ENCODE results near the gene SPG7. TPM values are rescaled to one million over a fixed set of nuclear protein-coding genes. Genes with fewer than 3 reads are reported as not detected.

Gene SPG7
- total and polyA plus RNA-seq, 9 of the 15 experiments (the other 6 are each of a cell fraction or from before 2014, with no cell fraction given), result 5.8 to 89.1 (median 49.4) TPM

- TF ChIP-seq KDM5B (IDR thresholded peaks at IDR 0.05; ENCODE audit: insufficient replicate concordance, low read depth, low read length), result peak; percentile 58
- no peak for TF ChIP-seq SIX5 (IDR thresholded peaks at IDR 0.05; ENCODE audit: borderline replicate concordance in 1 of 2, insufficient read depth in 1 of 2, low read depth in 1 of 2, low read length in 2 of 2)
- TF ChIP-seq MAFK (IDR thresholded peaks at IDR 0.05; ENCODE audit: low read length), result no peak
- TF ChIP-seq MAX (CRISPR knock-in tag; IDR thresholded peaks at IDR 0.05), result peak; percentile 62
- peak; percentile 98 for TF ChIP-seq RBFOX2 (IDR thresholded peaks at IDR 0.05; ENCODE audit: low read depth, low read length)
- TF ChIP-seq NFIC (IDR thresholded peaks at IDR 0.05), result peak; percentile 60
- TF ChIP-seq ZNF124 (CRISPR knock-in tag; IDR thresholded peaks at IDR 0.05), result no peak
- no peak for TF ChIP-seq TCF15 (CRISPR knock-in tag; IDR thresholded peaks at IDR 0.05)
- TF ChIP-seq TCFL5 (CRISPR knock-in tag; conservative IDR thresholded peaks at IDR 0.05), result no peak
- no peak for TF ChIP-seq KLF6 (CRISPR knock-in tag; IDR thresholded peaks at IDR 0.05; ENCODE audit: borderline replicate concordance)
- TF ChIP-seq POLR3G (IDR thresholded peaks at IDR 0.05; ENCODE audit: extremely low read depth, insufficient read length, insufficient replicate concordance), result no peak
- no peak for TF ChIP-seq ZNF75A (CRISPR knock-in tag; IDR thresholded peaks at IDR 0.05)
- TF ChIP-seq GABPB1 (CRISPR knock-in tag; IDR thresholded peaks at IDR 0.05), result peak; percentile 72
- TF ChIP-seq POLR2AphosphoS5 (IDR thresholded peaks at IDR 0.05; ENCODE audit: control insufficient read depth, insufficient read depth, low read depth, low read length), result peak; percentile 79
- TF ChIP-seq EWSR1 (IDR thresholded peaks at IDR 0.05; ENCODE audit: borderline replicate concordance, low read depth, partially characterized antibody), result no peak
- no peak for TF ChIP-seq NR1H2 (CRISPR knock-in tag; IDR thresholded peaks at IDR 0.05)
- peak; percentile 88 for TF ChIP-seq CHD2 (IDR thresholded peaks at IDR 0.05; ENCODE audit: low read depth, low read length)
- no peak for TF ChIP-seq CAMTA2 (CRISPR knock-in tag; conservative IDR thresholded peaks at IDR 0.05)
- peak; percentile 96 for TF ChIP-seq TAF1 (IDR thresholded peaks at IDR 0.05; ENCODE audit: control insufficient read depth, extremely low read depth, insufficient read depth, low read length, severe bottlenecking)
- TF ChIP-seq GATA2 (CRISPR knock-in tag; IDR thresholded peaks at IDR 0.05), result no peak
- TF ChIP-seq ERF (CRISPR knock-in tag; IDR thresholded peaks at IDR 0.05), result 0 out of 2 replicates have a peak, but pooled peaks have one; percentile 43
- no peak for TF ChIP-seq ZNF280A (IDR thresholded peaks at IDR 0.05; ENCODE audit: low read depth, partially characterized antibody)
- peak; percentile 46; the same call in 1 of the 2 replicates for TF ChIP-seq POLR2H (tag; IDR thresholded peaks at IDR 0.05; ENCODE audit: low read depth)
- 0 out of 2 replicates have a peak, but pooled peaks have one; percentile 25 for TF ChIP-seq ETS1 (conservative IDR thresholded peaks at IDR 0.05; ENCODE audit: control insufficient read depth, low read depth, low read length)
- TF ChIP-seq ZNF644 (tag; IDR thresholded peaks at IDR 0.05; ENCODE audit: low read depth), result no peak
Observed at GRCh38 chr16:89490439-89491237, 17.6 kb upstream of the SPG7 start, which contains the start of gene ANKRD11 (continued).
